ENCODE measurements around the gene DNMBP.

DNMBP gene

DNA sequence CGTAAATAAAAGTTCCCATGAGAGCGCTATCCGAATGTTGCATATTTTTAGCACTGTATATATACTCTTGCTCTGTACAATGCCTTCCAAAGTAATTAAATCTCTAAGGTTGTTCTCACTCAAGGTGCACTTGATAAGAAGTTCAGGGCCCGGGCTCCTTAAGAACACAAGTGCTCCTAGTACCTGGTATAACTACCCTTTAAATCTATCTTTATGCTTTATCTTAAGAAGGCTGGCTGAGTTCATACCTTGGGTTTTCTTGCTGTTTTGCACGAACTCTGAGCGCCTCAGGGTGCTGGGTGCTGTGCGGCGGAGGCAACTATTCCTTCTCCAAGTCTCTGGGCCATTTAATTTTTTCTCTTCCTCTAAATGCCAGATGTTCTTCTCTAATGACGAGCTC is 80.4 kb downstream of the DNMBP start:
- H3K4me3 ChIP-seq (ENCODE audit: low read length): no peak overlapping the region

GRCh38 chr10:99927721-99928280 is 81.9 kb downstream of the DNMBP start:
- no peak overlapping the region for H3K4me3 ChIP-seq (ENCODE audit: low read length)
- TF ChIP-seq, protein P1, sequence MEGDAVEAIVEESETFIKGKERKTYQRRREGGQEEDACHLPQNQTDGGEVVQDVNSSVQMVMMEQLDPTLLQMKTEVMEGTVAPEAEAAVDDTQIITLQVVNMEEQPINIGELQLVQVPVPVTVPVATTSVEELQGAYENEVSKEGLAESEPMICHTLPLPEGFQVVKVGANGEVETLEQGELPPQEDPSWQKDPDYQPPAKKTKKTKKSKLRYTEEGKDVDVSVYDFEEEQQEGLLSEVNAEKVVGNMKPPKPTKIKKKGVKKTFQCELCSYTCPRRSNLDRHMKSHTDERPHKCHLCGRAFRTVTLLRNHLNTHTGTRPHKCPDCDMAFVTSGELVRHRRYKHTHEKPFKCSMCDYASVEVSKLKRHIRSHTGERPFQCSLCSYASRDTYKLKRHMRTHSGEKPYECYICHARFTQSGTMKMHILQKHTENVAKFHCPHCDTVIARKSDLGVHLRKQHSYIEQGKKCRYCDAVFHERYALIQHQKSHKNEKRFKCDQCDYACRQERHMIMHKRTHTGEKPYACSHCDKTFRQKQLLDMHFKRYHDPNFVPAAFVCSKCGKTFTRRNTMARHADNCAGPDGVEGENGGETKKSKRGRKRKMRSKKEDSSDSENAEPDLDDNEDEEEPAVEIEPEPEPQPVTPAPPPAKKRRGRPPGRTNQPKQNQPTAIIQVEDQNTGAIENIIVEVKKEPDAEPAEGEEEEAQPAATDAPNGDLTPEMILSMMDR (IDR thresholded peaks at IDR 0.05; ENCODE audit: insufficient read depth, low read depth, low read length, missing control alignments): no peak
- no peak for DNase-seq (ENCODE audit: low read depth)

More for the DNA sequence above, 80.4 kb downstream of the DNMBP start:
- TF ChIP-seq, protein P1 (IDR thresholded peaks at IDR 0.05; ENCODE audit: insufficient read depth, low read depth, low read length, missing control alignments): no peak
- DNase-seq (ENCODE audit: low read depth): no peak

DNA sequence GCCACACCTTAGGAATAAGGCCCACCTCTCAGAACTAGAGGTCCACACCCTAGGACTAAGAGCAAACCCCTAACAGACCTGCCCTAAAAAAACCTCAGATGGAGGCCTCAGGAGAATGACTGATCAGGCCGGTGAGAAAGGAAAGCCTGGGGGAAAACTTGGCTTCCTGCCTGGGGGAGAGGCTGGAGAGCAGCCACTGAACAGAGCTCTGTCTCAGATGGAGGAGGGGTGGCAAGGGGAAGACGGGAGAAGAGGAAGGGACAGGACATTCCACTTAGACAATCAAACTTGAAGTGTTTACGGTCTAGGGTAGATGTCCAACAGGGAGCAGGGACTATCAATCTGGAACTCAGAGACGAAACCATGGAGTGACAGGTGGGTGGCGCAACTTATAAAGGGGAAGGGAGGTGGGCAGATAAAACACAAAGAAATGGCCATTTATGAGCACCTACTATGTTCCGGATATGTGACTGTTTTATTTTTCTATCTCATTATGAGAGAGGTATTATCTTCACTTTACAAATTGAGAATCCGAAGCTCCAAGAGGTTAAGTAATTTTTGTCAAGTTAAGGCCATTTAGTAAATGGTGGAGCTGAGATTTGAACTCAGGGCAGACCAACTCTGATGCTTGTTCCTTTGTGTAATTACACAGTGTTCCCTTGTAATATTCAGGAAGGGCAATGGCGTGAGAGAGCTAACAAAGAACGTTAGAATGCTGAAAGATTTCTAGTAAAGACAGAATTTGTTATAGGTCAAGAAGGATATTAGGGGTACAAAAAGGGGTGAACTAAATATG is 82.6 kb downstream of the DNMBP start:
- peak; percentile 41 for DNase-seq (ENCODE audit: low read depth)
- H3K4me3 ChIP-seq (ENCODE audit: low read length): no peak overlapping the region
- TF ChIP-seq, protein P1 (IDR thresholded peaks at IDR 0.05; ENCODE audit: insufficient read depth, low read depth, low read length, missing control alignments): no peak

GRCh38 chr10:99924451-99925255 is 85.1 kb downstream of the DNMBP start:
- TF ChIP-seq, protein P1 (IDR thresholded peaks at IDR 0.05; ENCODE audit: insufficient read depth, low read depth, low read length, missing control alignments): no peak
- H3K4me3 ChIP-seq (ENCODE audit: low read length): no peak overlapping the region
- DNase-seq (ENCODE audit: low read depth): no peak

- DNase-seq (ENCODE audit: low read depth): peak; percentile 84
- TF ChIP-seq, protein P1 (IDR thresholded peaks at IDR 0.05; ENCODE audit: insufficient read depth, low read depth, low read length, missing control alignments): no peak
- no peak overlapping the region for H3K4me3 ChIP-seq (ENCODE audit: low read length)
Measured at GRCh38 chr10:99921948-99922347, 87.8 kb downstream of the DNMBP start.

DNA sequence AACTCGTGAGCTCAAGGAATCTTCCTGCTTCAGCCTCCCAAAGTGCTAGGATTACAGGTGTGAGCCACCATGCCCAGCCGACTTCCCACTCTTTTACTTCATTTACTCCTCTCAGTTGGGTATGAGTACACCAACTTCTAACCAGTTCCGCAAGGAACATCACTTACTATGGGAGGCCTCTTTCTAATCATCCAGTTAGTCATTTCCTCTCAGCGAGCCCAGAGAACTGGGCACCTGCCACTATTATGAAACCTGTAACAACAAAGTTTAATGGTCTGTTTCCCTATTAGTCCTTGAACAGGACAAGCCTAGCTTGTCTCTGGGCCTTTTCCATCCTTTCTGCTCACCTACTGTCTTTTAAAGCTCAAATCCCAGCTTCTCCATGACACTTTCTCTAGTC is 88.8 kb downstream of the DNMBP start:
- no peak overlapping the region for H3K4me3 ChIP-seq (ENCODE audit: low read length)
- TF ChIP-seq, protein P1 (IDR thresholded peaks at IDR 0.05; ENCODE audit: insufficient read depth, low read depth, low read length, missing control alignments): no peak
- peak; percentile 92 for DNase-seq (ENCODE audit: low read depth)

All from epithelial cell of esophagus (primary cell).